ENCODE results near the gene BLOC1S1. TPM values are rescaled to one million over a fixed set of nuclear protein-coding genes. Genes with fewer than 3 reads are reported as not detected.

The BLOC1S1 gene
- polyA plus RNA-seq, 2 of the 4 experiments (the other 2 are of a cell fraction): 112 to 138 TPM

- peak overlapping the region; percentile 88 for H3K4me2 ChIP-seq
- FAIRE-seq (peak; percentile 90), ATAC-seq (peak; percentile 52 to 81), DNase-seq (ENCODE audit: low read depth in 1 of 2, low spot score in 1 of 2) (peak; percentile 56 to 79)
- H3K27ac ChIP-seq: peak overlapping the region; percentile 40 to 72; a peak in 5 of 6 replicates
- WGBS (ENCODE audit: missing lambda C conversion rate): 12% methylated on average over 14 of the region's 14 CpGs
- no peaks in the 10 kb centered on the region for H3K9me3 ChIP-seq
- peak overlapping the region; percentile 45 for H3K4me3 ChIP-seq
- POLR2A ChIA-PET: interaction anchor here (1.7 to 2.2 kb wide), 3 partner anchors 9 to 79 kb away, joined by 7 to 18 read pairs (median 10); partner anchors contain the start of genes CD63, ORMDL2 and SARNP
- CTCF ChIA-PET: interaction anchor here (0.6 to 11.7 kb wide), 68 partner anchors 10 to 752 kb away, joined by 3 to 139 read pairs (median 6); partner anchors contain the start of genes BLOC1S1, CD63, DGKA and DNAJC14
- peaks cover 11% of the 10 kb centered on the region; the same call in 2 of the 3 replicates for H3K4me1 ChIP-seq
- TF ChIP-seq, protein P1, sequence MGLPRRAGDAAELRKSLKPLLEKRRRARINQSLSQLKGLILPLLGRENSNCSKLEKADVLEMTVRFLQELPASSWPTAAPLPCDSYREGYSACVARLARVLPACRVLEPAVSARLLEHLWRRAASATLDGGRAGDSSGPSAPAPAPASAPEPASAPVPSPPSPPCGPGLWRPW (IDR thresholded peaks at IDR 0.05): no peak
- TF ChIP-seq NR3C1 (IDR thresholded peaks at IDR 0.05) (no peak), FOXS1 (CRISPR knock-in tag; IDR thresholded peaks at IDR 0.05) (no peak), POLR2A (IDR thresholded peaks at IDR 0.05; ENCODE audit: low read length) (no peak), FOSB (CRISPR knock-in tag; IDR thresholded peaks at IDR 0.05) (no peak), USF2 (IDR thresholded peaks at IDR 0.05) (no peak), RNF2 (IDR thresholded peaks at IDR 0.05; ENCODE audit: borderline replicate concordance, low read depth) (no peak), POLR2AphosphoS2 (conservative IDR thresholded peaks at IDR 0.05; ENCODE audit: low read length) (no peak), ESRRA (IDR thresholded peaks at IDR 0.05; ENCODE audit: borderline replicate concordance, low read length) (no peak), HEYL (CRISPR knock-in tag; IDR thresholded peaks at IDR 0.05) (no peak), ZNF302 (CRISPR knock-in tag; IDR thresholded peaks at IDR 0.05) (no peak), EHMT2 (IDR thresholded peaks at IDR 0.05; ENCODE audit: low read depth) (no peak), CHD4 (IDR thresholded peaks at IDR 0.05; ENCODE audit: borderline replicate concordance) (no peak), CBX2 (IDR thresholded peaks at IDR 0.05; ENCODE audit: borderline replicate concordance, low read depth) (no peak), CEBPB (IDR thresholded peaks at IDR 0.05) (no peak), ATOH8 (CRISPR knock-in tag; IDR thresholded peaks at IDR 0.05; ENCODE audit: low read depth) (no peak), CBX8 (IDR thresholded peaks at IDR 0.05) (no peak), HOXB5 (CRISPR knock-in tag; IDR thresholded peaks at IDR 0.05) (no peak), REST (IDR thresholded peaks at IDR 0.05) (no peak), HOXA7 (CRISPR knock-in tag; IDR thresholded peaks at IDR 0.05) (no peak), JUN (IDR thresholded peaks at IDR 0.05) (no peak), RARB (CRISPR knock-in tag; IDR thresholded peaks at IDR 0.05) (no peak), PHF8 (IDR thresholded peaks at IDR 0.05; ENCODE audit: borderline replicate concordance, low read depth) (no peak), ZFP36 (IDR thresholded peaks at IDR 0.05; ENCODE audit: borderline replicate concordance, partially characterized antibody) (no peak), KDM5A (IDR thresholded peaks at IDR 0.05) (peak; percentile 67; the same call in 1 of the 2 replicates), TFCP2L1 (CRISPR knock-in tag; IDR thresholded peaks at IDR 0.05) (no peak), NFE2L2 (conservative IDR thresholded peaks at IDR 0.05; ENCODE audit: low read length) (no peak), ELK1 (IDR thresholded peaks at IDR 0.05; ENCODE audit: low read depth, low read length) (no peak), SMC3 (IDR thresholded peaks at IDR 0.05) (peak; percentile 62), HOXB13 (CRISPR knock-in tag; IDR thresholded peaks at IDR 0.05; ENCODE audit: low read depth) (no peak), SREBF2 (IDR thresholded peaks at IDR 0.05) (no peak), EHF (CRISPR knock-in tag; IDR thresholded peaks at IDR 0.05) (no peak)
- TF ChIP-seq, protein P2, sequence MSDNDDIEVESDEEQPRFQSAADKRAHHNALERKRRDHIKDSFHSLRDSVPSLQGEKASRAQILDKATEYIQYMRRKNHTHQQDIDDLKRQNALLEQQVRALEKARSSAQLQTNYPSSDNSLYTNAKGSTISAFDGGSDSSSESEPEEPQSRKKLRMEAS (IDR thresholded peaks at IDR 0.05): no peak
- TF ChIP-seq, protein P3, sequence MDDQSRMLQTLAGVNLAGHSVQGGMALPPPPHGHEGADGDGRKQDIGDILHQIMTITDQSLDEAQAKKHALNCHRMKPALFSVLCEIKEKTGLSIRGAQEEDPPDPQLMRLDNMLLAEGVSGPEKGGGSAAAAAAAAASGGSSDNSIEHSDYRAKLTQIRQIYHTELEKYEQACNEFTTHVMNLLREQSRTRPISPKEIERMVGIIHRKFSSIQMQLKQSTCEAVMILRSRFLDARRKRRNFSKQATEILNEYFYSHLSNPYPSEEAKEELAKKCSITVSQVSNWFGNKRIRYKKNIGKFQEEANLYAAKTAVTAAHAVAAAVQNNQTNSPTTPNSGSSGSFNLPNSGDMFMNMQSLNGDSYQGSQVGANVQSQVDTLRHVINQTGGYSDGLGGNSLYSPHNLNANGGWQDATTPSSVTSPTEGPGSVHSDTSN (IDR thresholded peaks at IDR 0.05): no peak
These were observed 22.5 kb downstream of the BLOC1S1 start for GRCh38 chr12:55738123-55739024.

Measured in A549 (cell line).